ENCODE data around the gene SPTBN2.
"Not testable (repeated sequence)": the region's sequence is repeated elsewhere in the genome, so short reads cannot be mapped to it uniquely, and the experiment has no call there.

The SPTBN2 gene

DNA sequence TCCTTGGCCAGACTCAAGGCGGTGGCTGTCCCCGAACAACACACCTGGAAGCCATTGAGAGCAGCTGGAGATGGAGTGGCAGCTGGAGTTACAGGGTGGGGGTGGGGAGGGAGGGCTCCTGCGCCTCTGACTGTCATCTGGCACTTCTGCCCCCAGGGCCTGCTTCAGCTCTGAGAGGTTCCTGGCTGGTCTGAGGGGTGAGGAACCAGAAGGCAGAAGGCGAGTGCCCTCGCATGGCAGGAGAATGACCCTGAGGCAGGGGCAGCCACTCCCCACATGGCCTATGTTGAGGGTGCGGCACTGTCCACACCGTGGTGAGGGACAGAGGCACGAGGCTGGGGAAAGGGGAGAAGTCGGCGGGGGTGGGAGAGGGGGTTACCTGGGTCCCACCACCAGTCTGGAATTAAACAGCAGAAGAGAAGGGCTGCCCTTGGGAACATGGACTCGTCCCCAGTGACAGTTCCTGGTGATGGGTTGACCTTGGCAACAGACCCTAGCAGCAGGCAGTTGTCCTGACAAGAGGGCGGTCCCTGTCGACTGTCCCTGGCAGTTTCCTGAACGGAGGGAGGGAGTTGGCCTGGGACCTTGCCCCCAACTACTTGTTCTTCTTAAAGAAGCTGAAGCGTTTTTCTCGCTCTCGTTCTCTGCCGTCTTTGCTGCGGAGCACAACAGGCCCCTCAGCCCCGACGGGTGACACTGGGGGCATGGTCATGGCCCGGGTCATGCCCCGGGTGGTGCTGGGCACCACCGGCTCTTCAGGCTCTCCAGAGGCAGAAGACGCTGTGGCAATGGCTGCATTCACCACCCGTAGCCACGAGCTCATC lies 43.5 kb downstream of the SPTBN2 start:
- no peak for DNase-seq (ENCODE audit: low read depth in 2 of 2)

DNA sequence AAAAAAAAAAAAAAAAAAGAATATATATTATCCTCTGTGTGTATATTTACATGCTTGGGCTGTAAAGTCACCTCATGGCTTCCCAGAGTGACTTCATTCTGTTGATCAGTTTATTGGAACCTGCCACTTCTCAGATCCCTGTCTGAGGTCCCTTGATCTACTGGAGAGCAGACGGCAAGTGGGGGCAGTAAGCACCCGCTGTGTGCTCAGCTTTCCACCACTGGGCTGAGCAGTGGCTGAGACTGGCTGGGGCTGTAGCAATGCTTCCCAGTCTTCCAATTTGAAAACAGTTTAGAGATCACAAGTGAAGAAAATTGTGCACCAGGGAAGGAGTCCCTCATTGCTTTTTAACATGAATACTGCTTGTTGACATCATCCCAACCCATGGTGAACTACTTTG lies 44.4 kb downstream of the SPTBN2 start:
- DNase-seq (ENCODE audit: low read depth in 2 of 2): no peak

DNA sequence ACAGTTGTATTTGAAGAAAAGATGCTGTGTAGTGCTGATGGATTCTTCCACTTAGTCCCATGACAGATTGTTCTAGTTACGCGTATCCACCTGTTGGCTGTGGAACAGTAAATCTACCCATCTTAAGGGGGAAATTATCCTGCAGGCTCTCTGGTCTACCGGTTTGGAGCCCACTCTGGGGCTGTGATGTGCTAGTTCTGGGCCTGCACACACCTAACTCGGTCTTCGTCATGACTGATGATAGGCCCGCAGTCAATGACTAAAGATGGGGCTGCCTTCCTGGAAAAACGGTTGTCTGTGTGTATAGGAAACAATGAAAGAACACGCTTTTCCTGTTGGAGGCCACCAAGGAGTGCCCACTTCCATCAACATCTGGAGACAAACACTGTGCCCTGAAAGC lies 45.1 kb downstream of the SPTBN2 start:
- no peak for DNase-seq (ENCODE audit: low read depth in 2 of 2)

DNA sequence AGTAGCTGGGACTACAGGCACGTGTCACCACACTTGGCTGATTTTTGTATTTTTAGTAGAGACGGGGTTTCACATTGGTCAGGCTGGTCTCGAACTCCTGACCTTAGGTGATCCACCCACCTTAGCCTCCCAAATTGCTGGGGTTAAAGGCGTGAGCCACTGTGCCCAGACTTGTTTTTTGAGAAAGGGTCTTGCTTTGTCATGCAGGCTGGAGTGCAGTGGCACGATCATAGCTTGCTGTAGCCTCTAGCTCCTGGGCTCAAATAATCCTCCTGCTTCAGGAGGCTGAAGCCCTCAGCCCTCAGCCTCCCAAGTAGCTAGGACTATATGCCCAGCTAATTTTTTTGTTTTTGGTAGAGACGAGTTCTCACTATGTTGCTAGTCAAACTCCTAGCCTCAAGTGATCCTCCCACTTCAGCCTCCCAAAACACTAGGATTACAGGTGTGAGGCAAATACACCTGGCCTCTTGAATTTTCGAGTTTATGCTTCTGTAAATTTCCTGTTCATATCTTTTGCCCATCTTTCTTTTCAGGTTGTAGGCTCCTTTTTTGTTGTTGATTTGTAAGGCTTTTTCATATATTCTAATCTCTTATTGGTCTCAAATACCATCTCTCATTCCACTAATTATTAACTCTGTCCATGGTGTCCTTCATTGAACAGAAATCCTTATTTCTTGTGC lies 47.9 kb downstream of the SPTBN2 start:
- DNase-seq (ENCODE audit: low read depth in 2 of 2): no peak

DNA sequence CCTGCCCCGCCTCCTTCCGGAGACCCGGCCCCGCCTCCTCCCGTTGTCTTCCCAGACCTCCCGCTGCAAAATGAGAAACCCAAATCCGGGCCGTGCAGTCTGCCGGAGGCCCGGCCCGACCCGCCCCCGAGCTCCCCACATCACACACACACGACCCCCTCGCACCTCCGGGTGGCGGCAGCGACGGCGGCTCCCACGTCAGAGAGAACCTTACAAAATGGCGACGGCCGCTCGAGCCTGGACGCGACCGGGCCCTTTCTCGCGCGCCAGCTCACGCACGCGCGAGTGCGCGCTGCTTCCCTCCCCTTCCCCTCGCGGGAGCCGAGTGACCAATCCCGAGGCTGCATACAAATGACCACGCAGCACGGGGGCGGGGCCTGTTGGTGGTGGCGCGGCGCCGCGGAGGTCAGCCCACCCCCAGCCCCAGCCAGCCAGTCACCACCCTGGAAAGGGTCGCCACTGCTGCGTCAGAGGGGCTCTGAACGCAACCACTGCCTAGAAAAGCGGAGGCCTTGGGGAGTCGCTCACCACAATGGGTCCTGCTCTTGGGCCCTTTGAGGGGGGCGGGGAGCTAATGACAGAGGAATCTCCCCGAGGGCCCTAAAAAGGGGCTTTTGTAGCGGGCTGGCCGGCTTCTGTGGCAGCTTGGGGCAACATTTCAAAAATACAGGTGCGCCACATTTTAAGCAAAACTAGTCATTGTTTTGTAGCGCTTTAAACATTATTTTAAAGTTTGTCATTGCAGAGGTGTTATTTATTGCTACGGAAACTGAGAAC lies 51.2 kb downstream of the SPTBN2 start, which contains the start of gene RBM4B:
Gene RBM4B, minus strand, starts transcription at position 289 of the 777 bp plus-strand sequence. CDS start 808 bp downstream, outside the sequence.
- peak; percentile 88 to 91 for DNase-seq (ENCODE audit: low read depth in 2 of 2)

DNA sequence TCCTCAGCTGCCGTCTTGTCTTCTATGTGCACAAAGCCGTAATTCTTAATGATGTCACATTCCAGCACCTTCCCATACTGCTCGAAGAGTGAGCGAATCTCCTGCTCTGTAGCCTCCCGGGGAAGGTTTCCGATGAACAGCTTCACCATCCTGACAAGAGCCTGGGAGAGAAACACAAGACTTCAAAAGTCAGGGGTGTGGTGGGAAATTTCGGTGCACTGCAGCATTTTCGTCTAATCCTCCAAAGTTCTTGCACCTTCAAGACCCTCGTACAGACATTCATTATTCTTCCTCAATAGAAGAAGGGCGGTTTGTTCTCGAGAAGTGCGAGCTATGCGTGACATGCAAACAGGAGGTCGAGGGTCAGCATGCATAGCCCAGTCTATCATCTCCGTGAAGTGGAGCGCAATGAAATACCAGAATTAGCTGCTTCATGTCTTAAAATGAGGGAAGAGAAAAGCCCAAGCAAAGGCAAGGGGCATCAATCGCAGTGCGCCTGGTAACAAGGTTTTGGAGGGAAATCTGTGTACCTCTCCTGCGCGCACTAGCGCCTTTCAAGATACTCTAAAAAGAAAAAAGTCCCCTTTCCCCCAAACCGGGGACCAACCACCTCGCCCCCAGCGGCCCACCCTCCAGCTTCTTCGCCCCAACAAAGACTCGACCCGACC lies 52.0 kb downstream of the SPTBN2 start:
- DNase-seq (ENCODE audit: low read depth in 2 of 2): no peak

DNA sequence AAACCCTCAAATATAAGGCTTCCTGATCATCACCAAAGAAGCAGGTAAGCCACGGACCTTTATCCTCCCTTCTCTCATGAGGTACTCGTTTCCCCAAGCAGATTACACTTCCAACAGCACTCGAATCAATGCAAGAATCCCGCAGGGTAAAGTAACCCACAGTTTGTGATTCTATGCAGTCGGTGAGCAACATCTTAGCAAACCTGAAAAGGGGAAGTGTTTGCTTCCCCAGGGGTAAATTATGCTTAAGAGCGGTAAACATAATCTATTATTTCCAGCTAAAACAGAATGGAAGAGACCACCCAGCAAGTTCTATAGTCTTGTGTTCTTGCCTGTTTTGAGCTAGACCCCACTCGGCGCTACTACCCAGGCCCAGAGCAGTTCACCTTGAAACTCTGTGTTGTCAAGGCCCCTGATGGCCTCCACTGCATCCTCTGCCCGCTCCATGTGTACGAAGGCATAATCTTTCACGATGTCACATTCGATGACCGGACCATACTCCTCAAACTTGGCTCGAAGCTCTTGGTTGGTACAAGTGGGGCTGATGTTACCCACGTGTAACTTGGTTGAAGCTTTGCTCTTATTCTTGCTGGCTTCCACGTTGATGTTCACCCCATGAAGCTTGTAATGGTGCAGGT lies 52.6 kb downstream of the SPTBN2 start:
- no peak for DNase-seq (ENCODE audit: low read depth in 2 of 2)

DNA sequence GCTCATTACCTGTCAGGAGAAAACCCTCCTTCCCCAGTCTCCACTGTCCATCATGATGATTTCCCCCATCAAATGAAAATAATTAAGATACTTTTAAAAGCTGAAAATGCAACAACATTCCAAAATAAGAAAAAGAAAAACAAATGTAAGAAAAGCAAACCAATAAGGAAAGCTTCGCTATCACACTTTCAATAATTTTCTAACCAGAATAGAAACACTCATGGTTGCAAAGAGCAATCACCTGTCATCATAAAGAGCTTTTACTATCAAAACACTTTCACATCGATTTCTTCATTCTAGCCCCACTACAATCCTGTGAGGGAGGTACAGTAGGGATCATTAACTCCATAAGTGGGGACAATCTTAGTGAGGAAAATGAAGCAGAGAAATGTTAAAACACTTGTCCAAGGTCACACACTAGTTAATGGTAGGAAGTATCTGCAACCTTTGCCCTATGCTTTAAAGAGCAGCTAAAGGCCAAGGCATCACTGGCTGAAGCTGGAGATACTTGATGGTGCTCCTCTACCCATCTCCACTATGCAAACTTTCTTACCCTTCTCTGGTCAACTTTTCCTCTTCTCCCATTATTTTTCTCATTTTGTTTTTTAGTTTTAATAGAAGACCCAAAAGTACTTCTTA lies 53.9 kb downstream of the SPTBN2 start:
- DNase-seq (ENCODE audit: low read depth in 2 of 2): no peak

DNA sequence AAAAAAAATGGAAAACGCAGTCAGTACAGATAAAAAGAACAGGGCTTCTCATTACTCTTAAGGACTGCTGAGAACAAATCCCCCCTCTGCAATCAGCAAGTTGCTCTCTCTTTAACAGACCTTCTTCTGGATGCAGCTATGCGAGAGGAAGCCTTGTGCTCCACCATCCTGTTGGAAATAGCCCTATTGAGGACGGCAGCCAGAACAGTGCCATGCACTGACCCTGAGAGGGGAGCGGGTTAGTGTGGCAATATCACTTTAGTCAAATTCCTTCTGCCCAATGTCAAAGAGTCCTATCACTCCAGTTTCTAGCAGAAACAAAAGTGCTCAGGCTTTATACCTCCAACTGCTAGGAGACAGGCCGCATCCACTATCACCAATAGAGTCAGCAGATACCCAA lies 58.2 kb downstream of the SPTBN2 start:
- no peak for DNase-seq (ENCODE audit: low read depth in 2 of 2)

DNA sequence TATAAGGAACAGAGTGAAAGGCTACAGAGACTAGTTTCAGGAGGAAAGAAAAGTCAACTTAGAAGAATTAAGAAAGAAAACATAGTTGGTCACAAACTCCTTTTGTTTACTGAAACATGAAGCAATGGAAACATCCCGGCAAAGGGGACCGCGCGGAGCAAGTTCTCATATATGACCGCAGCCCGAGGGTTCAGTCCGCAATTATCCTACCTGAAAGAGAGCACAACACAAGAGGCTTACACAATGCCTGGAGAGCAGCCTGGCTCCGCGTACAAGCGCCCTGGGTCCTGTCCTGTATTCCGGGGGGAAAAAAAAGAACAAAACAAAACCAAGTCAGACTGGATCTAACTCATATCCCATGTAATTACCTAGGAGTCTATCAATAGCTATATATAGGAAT lies 63.6 kb downstream of the SPTBN2 start:
- no peak for DNase-seq (ENCODE audit: low read depth in 2 of 2)

DNA sequence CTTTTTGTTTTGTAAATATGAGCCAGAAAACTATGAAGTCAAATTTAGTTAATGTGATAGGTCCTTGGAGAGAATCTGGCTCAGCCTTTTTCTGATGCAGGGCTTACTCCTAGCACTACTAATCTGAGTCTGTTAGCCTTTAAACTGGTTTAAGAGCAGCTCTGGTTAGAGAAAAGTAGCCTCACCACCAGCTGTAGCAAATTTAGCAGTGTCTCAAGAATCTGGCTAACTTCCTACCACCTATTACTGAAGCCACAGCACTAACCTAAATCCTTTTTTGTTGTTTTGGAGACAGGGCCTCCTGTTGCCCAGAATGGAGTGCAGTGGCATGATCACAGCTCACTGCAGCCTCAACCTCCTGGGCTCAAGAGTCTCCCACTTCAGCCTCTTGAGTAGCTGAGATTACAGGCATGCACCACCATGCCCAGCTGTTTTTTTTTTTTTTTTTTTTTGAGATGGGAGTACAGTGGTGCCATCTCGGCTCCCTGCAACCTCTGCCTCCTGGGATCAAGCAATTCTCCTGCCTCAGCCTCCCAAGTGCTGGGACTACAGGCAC lies 65.2 kb downstream of the SPTBN2 start:
- DNase-seq (ENCODE audit: low read depth in 2 of 2): no peak

DNA sequence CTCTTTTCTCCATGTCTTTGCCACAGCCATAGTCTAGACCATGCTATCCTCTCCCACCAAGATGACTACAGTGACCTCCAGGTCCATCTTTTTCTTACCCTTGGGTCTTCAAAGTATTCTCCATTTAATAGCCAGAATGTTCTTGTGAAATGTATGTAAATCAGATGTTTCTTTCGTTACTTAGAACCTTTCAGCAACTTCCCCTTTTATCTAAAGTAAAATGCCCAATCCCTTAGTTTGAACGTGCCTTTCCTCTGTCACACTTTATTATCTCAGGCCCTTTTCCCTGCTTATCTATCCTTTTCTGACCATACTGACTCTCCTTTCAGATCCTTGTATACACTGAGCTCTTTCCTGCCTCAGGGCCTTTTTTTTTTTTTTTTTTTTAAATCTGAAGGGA lies 69.3 kb downstream of the SPTBN2 start:
- no peak for DNase-seq (ENCODE audit: low read depth in 2 of 2)

DNA sequence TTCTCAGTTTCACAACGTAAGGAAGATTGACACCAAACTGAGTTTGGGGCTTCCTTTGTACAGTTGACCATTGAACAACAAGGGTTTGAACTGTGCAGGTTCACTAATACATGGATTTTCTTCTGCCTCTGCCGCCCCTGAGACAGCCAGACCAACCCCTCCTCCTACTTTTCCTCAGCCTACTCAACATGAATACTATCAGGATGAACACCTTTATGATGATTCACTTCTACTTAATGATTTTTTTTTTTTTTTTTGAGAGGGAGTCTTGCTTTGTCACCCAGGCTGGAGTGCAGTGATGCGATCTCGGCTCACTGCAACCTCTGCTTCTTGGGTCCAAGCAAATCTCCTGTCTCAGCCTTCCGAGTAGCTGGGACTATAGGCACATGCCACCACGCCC lies 75.9 kb downstream of the SPTBN2 start:
- DNase-seq (ENCODE audit: low read depth in 2 of 2): no peak

DNA sequence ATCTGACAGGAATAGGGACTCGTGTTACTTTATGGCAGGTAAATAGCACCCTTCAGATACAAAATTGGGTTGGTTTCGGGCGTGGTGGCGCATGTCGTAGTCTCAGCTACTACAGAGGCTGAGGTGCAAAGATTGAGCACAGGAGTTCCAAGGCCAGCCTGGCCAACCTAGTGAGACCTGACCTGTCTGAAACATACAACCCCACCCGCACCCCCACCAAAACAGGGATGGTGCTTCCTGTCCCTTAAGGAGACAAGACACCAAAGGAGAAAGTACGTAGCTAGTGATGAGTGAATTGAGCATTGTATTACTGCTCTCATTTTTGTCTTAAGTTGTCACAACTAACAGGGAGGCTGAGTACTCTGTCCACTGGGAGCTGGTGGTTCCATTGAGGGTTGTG lies 76.4 kb downstream of the SPTBN2 start:
- DNase-seq (ENCODE audit: low read depth in 2 of 2): no peak

DNA sequence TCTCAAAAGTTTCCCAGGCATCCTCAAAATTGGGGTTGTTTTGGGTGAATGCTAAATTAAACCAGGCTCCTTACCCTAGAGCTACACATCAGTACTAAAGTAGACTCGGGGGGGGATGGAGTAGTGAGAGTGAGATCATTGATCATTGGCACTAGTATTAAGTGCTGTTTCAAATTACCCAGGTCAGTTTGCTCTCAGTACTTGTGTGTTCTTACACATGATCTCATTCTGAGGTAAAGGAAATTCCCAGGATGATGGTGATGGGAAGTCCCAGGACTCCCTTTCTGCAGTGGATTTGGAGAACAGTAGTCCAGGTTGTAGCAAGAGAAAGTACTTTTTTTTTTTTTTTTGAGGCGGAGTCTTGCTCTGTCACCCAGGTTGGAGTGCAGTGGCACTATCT lies 78.0 kb downstream of the SPTBN2 start:
- no peak for DNase-seq (ENCODE audit: low read depth in 2 of 2)

DNA sequence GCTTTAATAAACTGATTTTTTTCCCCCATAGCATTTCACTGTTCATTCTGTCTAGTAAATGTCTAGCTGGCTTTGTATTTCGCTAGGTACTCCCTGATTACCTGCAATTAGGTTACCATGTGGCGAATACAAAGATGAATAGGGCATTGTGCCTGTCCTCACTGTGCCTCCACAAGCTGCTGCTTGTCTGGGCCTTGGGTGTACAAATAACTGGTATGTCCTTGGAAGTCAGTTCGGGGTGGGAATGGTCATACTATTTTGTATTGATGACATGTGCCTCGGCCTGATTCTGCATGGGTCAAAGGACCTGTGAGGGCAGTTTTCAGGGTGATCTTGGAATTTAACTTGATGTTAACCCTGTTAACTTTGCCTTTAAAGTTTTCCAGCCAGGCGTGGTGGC lies 79.1 kb downstream of the SPTBN2 start:
- no peak for DNase-seq (ENCODE audit: low read depth in 2 of 2)

DNA sequence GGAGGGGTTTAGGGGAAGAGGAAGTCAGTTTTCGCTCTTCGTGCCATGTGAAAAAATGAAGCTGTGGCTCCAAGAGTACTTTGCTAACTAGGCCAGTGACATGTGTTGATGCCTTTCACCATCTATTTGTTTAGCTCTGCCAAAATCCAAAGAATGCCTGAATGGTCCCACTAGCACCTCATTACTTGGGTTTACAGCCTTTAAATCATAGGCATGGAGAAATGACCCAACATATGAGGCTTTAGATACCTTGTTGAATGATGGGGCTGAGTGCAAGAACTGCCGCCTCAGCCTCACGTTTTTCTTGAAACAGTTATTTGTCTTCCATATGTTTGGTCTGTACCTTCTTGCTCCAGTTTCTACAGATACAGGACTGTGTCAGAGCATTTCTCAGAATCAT lies 82.2 kb downstream of the SPTBN2 start:
- DNase-seq (ENCODE audit: low read depth in 2 of 2): no peak

DNA sequence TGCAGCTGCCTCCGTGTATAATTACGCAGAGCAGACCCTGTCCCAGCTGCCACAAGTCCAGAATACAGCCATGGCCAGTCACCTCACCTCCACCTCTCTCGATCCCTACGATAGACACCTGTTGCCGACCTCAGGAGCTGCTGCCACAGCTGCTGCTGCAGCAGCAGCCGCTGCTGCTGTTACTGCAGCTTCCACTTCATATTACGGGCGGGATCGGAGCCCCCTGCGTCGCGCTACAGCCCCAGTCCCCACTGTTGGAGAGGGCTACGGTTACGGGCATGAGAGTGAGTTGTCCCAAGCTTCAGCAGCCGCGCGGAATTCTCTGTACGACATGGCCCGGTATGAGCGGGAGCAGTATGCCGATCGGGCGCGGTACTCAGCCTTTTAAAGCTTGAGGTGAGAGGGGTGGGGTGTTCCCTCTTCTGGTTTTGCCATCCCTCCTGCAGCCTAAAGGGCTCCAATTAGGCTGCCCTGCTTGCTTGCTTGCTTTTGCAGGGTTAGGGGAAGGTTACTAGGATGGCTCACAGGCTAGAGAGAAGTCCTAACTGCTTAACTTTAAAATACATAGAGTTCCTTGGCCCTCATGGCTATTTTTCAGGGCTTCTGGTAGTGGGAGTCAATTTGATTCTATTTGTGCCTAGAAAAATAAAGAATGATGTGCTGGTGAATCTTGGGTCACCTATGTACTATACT lies 85.1 kb downstream of the SPTBN2 start:
- DNase-seq (ENCODE audit: low read depth in 2 of 2): no peak

DNA sequence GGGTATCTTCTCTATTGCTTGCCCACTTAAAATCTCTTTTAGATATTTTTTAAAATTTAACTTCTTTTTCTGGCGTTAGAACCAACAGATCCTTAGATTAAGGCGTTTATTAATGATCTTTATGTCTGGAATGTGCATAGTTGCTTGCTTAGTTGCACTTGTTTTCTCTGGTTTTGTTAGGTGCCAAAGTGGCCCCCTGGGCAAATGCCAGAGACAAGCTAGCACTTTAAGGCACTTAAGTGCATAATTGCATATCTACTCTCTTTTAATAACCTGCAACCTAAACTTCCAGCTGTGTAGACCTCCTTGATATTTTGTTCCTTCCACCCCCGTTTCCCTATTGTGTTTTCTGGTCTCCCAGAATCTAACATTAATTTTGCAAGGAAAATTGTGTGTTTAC lies 87.2 kb downstream of the SPTBN2 start:
- no peak for DNase-seq (ENCODE audit: low read depth in 2 of 2)

DNA sequence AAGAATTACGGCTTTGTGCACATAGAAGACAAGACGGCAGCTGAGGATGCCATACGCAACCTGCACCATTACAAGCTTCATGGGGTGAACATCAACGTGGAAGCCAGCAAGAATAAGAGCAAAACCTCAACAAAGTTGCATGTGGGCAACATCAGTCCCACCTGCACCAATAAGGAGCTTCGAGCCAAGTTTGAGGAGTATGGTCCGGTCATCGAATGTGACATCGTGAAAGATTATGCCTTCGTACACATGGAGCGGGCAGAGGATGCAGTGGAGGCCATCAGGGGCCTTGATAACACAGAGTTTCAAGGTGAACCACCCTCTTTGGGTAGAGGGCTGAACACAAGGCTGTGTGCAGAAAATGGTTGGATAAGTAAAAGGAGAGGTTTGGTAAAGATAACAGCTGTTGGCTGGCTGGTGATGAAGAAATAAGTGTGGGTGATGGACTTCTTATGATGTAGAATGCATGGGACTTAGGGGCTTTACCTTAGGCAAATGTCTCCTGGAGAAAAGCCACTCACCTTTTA lies 89.1 kb downstream of the SPTBN2 start:
- DNase-seq (ENCODE audit: low read depth in 2 of 2): not testable (repeated sequence)
